H1 (cell line): Measurements from ENCODE around the gene LAMP5. TPM values are rescaled to one million over a fixed set of nuclear protein-coding genes. Genes with fewer than 3 reads are reported as not detected.

ENCODE experiments used
- CTCF ChIA-PET: fragments of 300-600 bp; sonication (Branson Sonifier 250); formaldehyde crosslinking; loops from one replicate; lab custom pipeline; 2021; ENCODE audit not compliant: partially characterized antibody; lab: Charles Lee
- POLR2A ChIA-PET: fragments of 300-600 bp; sonication (Branson Sonifier 250); formaldehyde crosslinking; loops from one replicate; lab custom pipeline; 2021; ENCODE audit warnings: inconsistent platforms; ENCODE audit not compliant: partially characterized antibody; lab: Charles Lee
- DNase-seq, 2 experiments: peaks; one replicate each; pipeline versions ENCODE4 v3.0.0 to v3.0.0-alpha.2; 2010 to 2022; ENCODE audit warnings: low spot score in 2 of 2, low read depth in 1 of 2, mixed read lengths in 1 of 2
- FAIRE-seq: peaks from 2 replicates; lab custom pipeline; 2011; peaks lifted over from hg19 to GRCh38; lab: Jason Lieb, UNC
- H2AFZ ChIP-seq: 2 replicates; pipeline ENCODE4 v1.8.1; 2012; ENCODE audit warnings: low read length, inconsistent platforms
- H2AK5ac ChIP-seq: 2 replicates; pipeline ENCODE4 v1.6.1; 2013; ENCODE audit warnings: low read depth, low read length
- H2BK120ac ChIP-seq: replicated peaks from 2 replicates; pipeline ENCODE3; 2013; ENCODE audit warnings: low read depth, low read length, inconsistent platforms
- H2BK12ac ChIP-seq: 2 replicates; pipeline ENCODE4 v1.6.1; 2013; ENCODE audit warnings: low read depth, low read length
- H2BK15ac ChIP-seq: 2 replicates; pipeline ENCODE4 v1.6.1; 2013; ENCODE audit warnings: low read length
- H2BK20ac ChIP-seq: 2 replicates; pipeline ENCODE4 v1.6.1; 2013; ENCODE audit warnings: low read length
- H2BK5ac ChIP-seq: 2 replicates; pipeline ENCODE4 v1.6.1; 2013; ENCODE audit warnings: low read depth, low read length
- H3K14ac ChIP-seq: 2 replicates; pipeline ENCODE4 v1.6.1; 2013; ENCODE audit warnings: inconsistent platforms; ENCODE audit not compliant: insufficient read length
- H3K18ac ChIP-seq: 2 replicates; pipeline ENCODE4 v1.6.1; 2013; ENCODE audit warnings: low read length; ENCODE audit errors: extremely low read depth
- H3K23ac ChIP-seq: 2 replicates; pipeline ENCODE4 v1.6.1; 2013; ENCODE audit warnings: inconsistent platforms; ENCODE audit not compliant: insufficient read length
- H3K23me2 ChIP-seq: 2 replicates; pipeline ENCODE4 v1.6.1; 2013; ENCODE audit warnings: low read depth, low read length
- H3K27ac ChIP-seq: 2 replicates; pipeline ENCODE4 v1.6.1; 2011; ENCODE audit warnings: low read depth, low read length, inconsistent platforms
- H3K27me3 ChIP-seq, 4 experiments: replicated peaks in 1 of 4; 1 replicate in 1 of 4; 2 replicates in 3 of 4; pipeline versions ENCODE4 v1.6.1 to v1.8.1; 2011 to 2013; ENCODE audit warnings: low read length in 3 of 4, mild to moderate bottlenecking in 3 of 4, inconsistent platforms in 2 of 4, mixed read lengths in 2 of 4, moderate library complexity in 1 of 4; ENCODE audit not compliant: control insufficient read depth in 3 of 4, insufficient read depth in 3 of 4; ENCODE audit errors: extremely low read depth in 1 of 4
- H3K36me3 ChIP-seq, 4 experiments: 2 replicates each; pipeline versions ENCODE4 v1.6.1 to v1.8.1; 2011 to 2013; ENCODE audit warnings: mild to moderate bottlenecking in 4 of 4, low read length in 3 of 4, moderate library complexity in 2 of 4, control low read depth in 1 of 4, inconsistent platforms in 1 of 4; ENCODE audit not compliant: insufficient read depth in 4 of 4, control insufficient read depth in 2 of 4
- H3K4ac ChIP-seq: replicated peaks from 2 replicates; pipeline ENCODE3; 2013; ENCODE audit warnings: low read length, low read depth, mixed read lengths, inconsistent platforms; ENCODE audit not compliant: insufficient read length
- H3K4me1 ChIP-seq, 4 experiments: replicated peaks in 1 of 4; 1 replicate in 1 of 4; 2 replicates in 3 of 4; pipeline versions ENCODE4 v1.6.1 to v1.8.1; 2011 to 2013; ENCODE audit warnings: low read length in 3 of 4, inconsistent platforms in 2 of 4, mixed read lengths in 1 of 4; ENCODE audit not compliant: insufficient read depth in 4 of 4, control insufficient read depth in 3 of 4
- H3K4me2 ChIP-seq, 2 experiments: 2 replicates each; pipeline versions ENCODE4 v1.6.1 to v1.8.1; 2011 to 2013; ENCODE audit warnings: low read depth in 2 of 2, low read length in 2 of 2, control low read depth in 1 of 2, inconsistent platforms in 1 of 2, mild to moderate bottlenecking in 1 of 2; ENCODE audit not compliant: insufficient read depth in 1 of 2
- H3K4me3 ChIP-seq, 4 experiments: fragments of 200-600, 300-600 bp in 1 of 4; sonication (generic), shearing (Covaris generic), sonication (Bioruptor Twin) in 1 of 4; 2 replicates each; pipeline versions ENCODE4 v1.5.1 to v1.8.1; 2011 to 2016; ENCODE audit warnings: low read length in 4 of 4, low read depth in 3 of 4, control low read depth in 2 of 4, inconsistent platforms in 2 of 4, mild to moderate bottlenecking in 2 of 4, mixed read lengths in 1 of 4, moderate library complexity in 1 of 4; ENCODE audit not compliant: insufficient read depth in 2 of 4; ENCODE audit errors: extremely low read depth in 1 of 4
- H3K56ac ChIP-seq: replicated peaks from 2 replicates; pipeline ENCODE3; 2013; ENCODE audit warnings: low read depth, mild to moderate bottlenecking, mixed read lengths, low read length, inconsistent platforms; ENCODE audit not compliant: insufficient read length
- H3K79me1 ChIP-seq: 2 replicates; pipeline ENCODE4 v1.6.1; 2013; ENCODE audit warnings: low read depth, low read length, control low read depth
- H3K79me2 ChIP-seq, 2 experiments: 2 replicates each; pipeline versions ENCODE4 v1.6.1 to v1.8.1; 2012 to 2013; ENCODE audit warnings: low read length in 2 of 2, mild to moderate bottlenecking in 2 of 2, inconsistent platforms in 1 of 2; ENCODE audit not compliant: insufficient read depth in 2 of 2, control insufficient read depth in 1 of 2
- H3K9ac ChIP-seq, 4 experiments: replicated peaks in 1 of 4; 1 replicate in 1 of 4; 2 replicates in 3 of 4; pipeline versions ENCODE4 v1.6.1 to v1.8.1; 2011 to 2013; ENCODE audit warnings: low read depth in 3 of 4, low read length in 3 of 4, control low read depth in 2 of 4, mild to moderate bottlenecking in 2 of 4, moderate library complexity in 2 of 4, inconsistent platforms in 1 of 4; ENCODE audit errors: extremely low read depth in 1 of 4
- H3K9me3 ChIP-seq, 2 experiments: 2 replicates each; pipeline versions ENCODE4 v1.6.1 to v1.8.1; 2012 to 2013; ENCODE audit warnings: mild to moderate bottlenecking in 2 of 2, moderate library complexity in 2 of 2, control low read depth in 1 of 2, inconsistent platforms in 1 of 2, low read depth in 1 of 2, low read length in 1 of 2, mixed read lengths in 1 of 2; ENCODE audit not compliant: insufficient read depth in 2 of 2
- H4K20me1 ChIP-seq, 2 experiments: replicated peaks in 1 of 2; 2 replicates each; pipeline versions ENCODE3 to v1.8.1; 2011 to 2013; ENCODE audit warnings: inconsistent platforms in 2 of 2, low read length in 2 of 2, mild to moderate bottlenecking in 1 of 2; ENCODE audit not compliant: insufficient read depth in 2 of 2, control insufficient read depth in 1 of 2
- H4K5ac ChIP-seq: 2 replicates; pipeline ENCODE4 v1.6.1; 2013; ENCODE audit warnings: low read length, low read depth, mixed read lengths, inconsistent platforms; ENCODE audit not compliant: insufficient read length
- H4K8ac ChIP-seq: 2 replicates; pipeline ENCODE4 v1.8.0; 2013; ENCODE audit warnings: mild to moderate bottlenecking, moderate library complexity, low read length, inconsistent platforms; ENCODE audit not compliant: insufficient read depth; ENCODE audit errors: extremely low read depth
- H4K91ac ChIP-seq: replicated peaks from 2 replicates; pipeline ENCODE3; 2013; ENCODE audit warnings: low read length, mixed read lengths, inconsistent platforms; ENCODE audit not compliant: insufficient read length
- BCL11A ChIP-seq, 2 experiments: IDR thresholded peaks; one replicate each; pipeline ENCODE4 v1.6.1; 2011; ENCODE audit warnings: low read depth in 2 of 2, low read length in 2 of 2, mild to moderate bottlenecking in 2 of 2
- CHD2 ChIP-seq: IDR thresholded peaks from 2 replicates; pipeline ENCODE4 v1.6.1; 2012; ENCODE audit warnings: low read length, improper control_type of control experiment
- CREB1 ChIP-seq: IDR thresholded peaks from 2 replicates; pipeline ENCODE4 v1.6.1; 2012; ENCODE audit warnings: inconsistent platforms
- EP300 ChIP-seq, 2 experiments: IDR thresholded peaks; 1 replicate in 1 of 2; 2 replicates in 1 of 2; pipeline ENCODE4 v1.6.1; 2011 to 2012; ENCODE audit warnings: low read depth in 2 of 2, low read length in 2 of 2, mild to moderate bottlenecking in 2 of 2, borderline replicate concordance in 1 of 2, inconsistent platforms in 1 of 2, moderate library complexity in 1 of 2
- HDAC2 ChIP-seq, 2 experiments: fragments of 300-600 bp in 1 of 2; sonication (generic) in 1 of 2; IDR thresholded peaks; 2 replicates each; pipeline ENCODE4 v1.6.1; 2011 to 2012; ENCODE audit warnings: low read depth in 2 of 2, low read length in 2 of 2, mild to moderate bottlenecking in 2 of 2, moderate library complexity in 2 of 2, borderline replicate concordance in 1 of 2, inconsistent platforms in 1 of 2
- RXRA ChIP-seq: IDR thresholded peaks from 2 replicates; pipeline ENCODE4 v1.6.1; 2011; ENCODE audit warnings: low read depth, mild to moderate bottlenecking, low read length, moderate library complexity; ENCODE audit not compliant: insufficient read depth
- SP1 ChIP-seq: IDR thresholded peaks from 2 replicates; pipeline ENCODE4 v1.6.1; 2011; ENCODE audit warnings: low read depth, low read length
- SUZ12 ChIP-seq: fragments of 200-600 bp; sonication (generic); IDR thresholded peaks from 2 replicates; pipeline ENCODE4 v1.6.1; 2012; ENCODE audit warnings: mild to moderate bottlenecking, inconsistent platforms, low read length, moderate library complexity, mixed read lengths
- TEAD4 ChIP-seq: IDR thresholded peaks from 2 replicates; pipeline ENCODE4 v1.6.1; 2012; ENCODE audit warnings: low read depth, low read length, inconsistent platforms, mixed read lengths
- WGBS, 2 experiments: shearing (Covaris generic) in 1 of 2; methylation state at CpG; one replicate each; pipeline versions ENCODE4 v1.1.6 to v1.1.7; 2013 to 2015; ENCODE audit warnings: low lambda C conversion rate in 2 of 2, mixed read lengths in 2 of 2, inconsistent platforms in 1 of 2, low coverage in 1 of 2, missing lambda C conversion rate in 1 of 2; ENCODE audit not compliant: insufficient replicate concordance in 2 of 2, insufficient coverage in 1 of 2, insufficient read length in 1 of 2; ENCODE audit errors: extremely low coverage in 1 of 2, missing lambda C conversion rate in 1 of 2; 5-methylcytosine and 5-hydroxymethylcytosine counted together
- polyA plus RNA-seq, 7 experiments: library from polyadenylated mRNA; depleted of rRNA in 3 of 7; stranded (reverse) in 5 of 7; unstranded in 2 of 7; fragments of >200 nt in 5 of 7; fragments of 200-250 nt in 2 of 7; gene quantifications; 1 replicate in 5 of 7; 2 replicates in 1 of 7; 4 replicates in 1 of 7; pipeline versions ENCODE4 v1.2.1 to v1.2.3, GENCODE V29; 2011 to 2013; ENCODE audit warnings: missing spikeins in 2 of 7, mixed read lengths in 2 of 7
- total RNA-seq: library from RNA; stranded (reverse); fragmentation: NEBNext Ultra II Directional; extraction: Animal tissue kit (Norgen Biotek cat#: 25700); gene quantifications from 2 replicates; pipeline ENCODE4 v1.2.1, GENCODE V29; 2021

Gene LAMP5
- total and polyA plus RNA-seq, 2 of the 8 experiments (the other 6 are each of a cell fraction or from before 2014, with no cell fraction given), result 0.22 to 1.9 TPM

DNA sequence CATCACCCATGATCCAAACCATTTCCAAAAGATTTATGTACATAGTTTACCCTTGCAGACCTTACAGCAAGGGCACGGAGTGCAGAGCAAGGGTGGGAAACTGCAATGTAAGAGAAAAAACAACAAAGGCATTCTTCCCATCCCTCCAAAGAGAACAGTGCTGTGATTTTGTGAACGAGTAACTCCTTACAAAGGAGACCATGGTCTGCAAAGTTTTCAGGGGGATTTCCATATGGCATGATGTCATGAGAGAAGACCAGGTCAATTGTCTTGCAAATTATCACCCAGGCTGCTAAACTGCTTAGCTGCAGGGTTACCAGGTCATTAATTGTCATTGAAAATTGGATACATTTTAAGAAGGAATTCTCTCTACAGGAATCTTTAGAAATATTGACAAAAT is 58.3 kb downstream of the LAMP5 start:
- Histone ChIP-seq H3K4me1 (peaks cover 20 to 43% (median 30%) of the 10 kb centered on the region in 4 experiments), H4K8ac (no peak overlapping the region), H3K79me2 (no peaks in the 10 kb centered on the region), H2BK120ac (no peak overlapping the region), H3K79me1 (no peaks in the 10 kb centered on the region), H3K36me3 (no peaks in the 10 kb centered on the region), H2BK20ac (0 out of 2 replicates have a peak overlapping the region, but pooled peaks have one; percentile 19), H3K23me2 (0 out of 2 replicates have a peak, but pooled peaks cover 2% of the 10 kb centered on the region), H2BK5ac (peak overlapping the region; percentile 16; the same call in 1 of the 2 replicates), H4K20me1 (no peaks in the 10 kb centered on the region), H3K4ac (no peak overlapping the region), H4K5ac (no peak overlapping the region), H3K4me3 (peak overlapping the region in 3 of 4 experiments; percentile 2 to 45 (median 6); a peak in 2 of 8 replicates), H2AK5ac (no peak overlapping the region), H3K27ac (peak overlapping the region; percentile 68), H3K14ac (no peak overlapping the region), H3K4me2 (peak overlapping the region; percentile 50 to 70; a peak in 3 of 4 replicates), H3K18ac (peak overlapping the region; percentile 39; the same call in 1 of the 2 replicates), H3K9ac (0 out of 7 replicates have a peak overlapping the region, but pooled peaks of 1 of the 4 experiments have one; percentile 21), H2BK15ac (no peak overlapping the region), H3K23ac (no peak overlapping the region), H3K56ac (no peak overlapping the region), H2BK12ac (no peak overlapping the region; the same call in 1 of the 2 replicates), H3K27me3 (peaks cover 0 to 36% (median 17%) of the 10 kb centered on the region in 4 experiments; a peak in 6 of 7 replicates), H3K9me3 (0 out of 4 replicates have a peak, but pooled peaks cover 2 to 3% of the 10 kb centered on the region in 2 experiments), H4K91ac (no peak overlapping the region), H2AFZ (no peak overlapping the region)
- 2% methylated on average over 2 of the region's 2 CpGs; no CpG with 5 or more reads in 1 of the 2 experiments for WGBS, 2 experiments
- DNase-seq, result peak in 1 of 2 experiments; percentile 68
- ChIA-PET POLR2A (interaction anchor here (0.7 to 1.7 kb wide), 4 partner anchors 55 to 724 kb away, joined by 3 to 5 read pairs (median 4); partner anchors contain the start of gene LAMP5), CTCF (interaction anchor here (0.7 to 2.1 kb wide), 10 partner anchors 11 to 105 kb away, joined by 3 to 7 read pairs (median 4); no protein-coding TSS in a partner anchor)
- FAIRE-seq, result peak; percentile 95
- peak in 1 of 2 experiments; percentile 69; a peak in 1 of 4 replicates for TF ChIP-seq HDAC2 (IDR thresholded peaks at IDR 0.05; ENCODE audit: borderline replicate concordance in 1 of 2, low read depth in 2 of 2, low read length in 2 of 2)
- TF ChIP-seq TEAD4, result peak; percentile 71
- TF ChIP-seq SUZ12, result no peak
- TF ChIP-seq BCL11A (IDR thresholded peaks at IDR 0.05; ENCODE audit: low read depth in 2 of 2, low read length in 2 of 2), result peak; percentile 88 to 93
- peak in 1 of 2 experiments; percentile 98; a peak in 1 of 3 replicates for TF ChIP-seq EP300 (IDR thresholded peaks at IDR 0.05; ENCODE audit: borderline replicate concordance in 1 of 2, low read depth in 2 of 2, low read length in 2 of 2)
- peak; percentile 69 for TF ChIP-seq CREB1
- peak; percentile 89 for TF ChIP-seq SP1
- TF ChIP-seq CHD2, result peak; percentile 50; the same call in 1 of the 2 replicates
- TF ChIP-seq RXRA, result no peak
